Hematopoietic multipotent progenitor cell treated with erythropoietin and hydrocortisone succinate and interleukin-3 and kit ligand, for 6 days (in vitro differentiated cells): ENCODE results near the gene SRCIN1.

Experiments used
- DNase-seq: peaks from one replicate; pipeline ENCODE4 v3.0.0-alpha.2; 2015

The SRCIN1 gene

GRCh38 chr17:38577645-38578173 is 28.0 kb downstream of the SRCIN1 start:
- DNase-seq = no peak

DNA sequence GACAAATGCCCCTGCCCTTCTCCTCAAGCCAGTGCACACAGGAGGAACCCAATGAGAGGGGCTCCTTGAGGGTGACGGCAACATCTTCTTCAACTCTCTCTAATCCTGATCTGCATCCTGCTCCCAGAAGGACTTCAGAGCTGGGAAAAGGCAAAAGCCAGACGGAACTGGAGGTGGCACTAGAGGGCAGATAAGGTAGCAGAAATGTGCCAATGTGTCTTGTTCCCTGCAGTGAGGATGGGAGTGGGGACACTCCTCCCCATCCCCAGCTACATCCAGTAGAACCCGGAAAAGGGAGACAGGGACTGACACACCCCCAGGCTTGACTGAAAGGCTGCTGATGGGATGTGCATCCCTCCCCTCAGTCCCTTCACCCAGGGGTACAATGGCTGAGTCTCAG is 28.5 kb downstream of the SRCIN1 start:
- no peak for DNase-seq

- no peak for DNase-seq
Observed at GRCh38 chr17:38575781-38576180, 30.0 kb downstream of the SRCIN1 start.

- DNase-seq = no peak
Observed at GRCh38 chr17:38574712-38575111, 31.0 kb downstream of the SRCIN1 start.

DNA sequence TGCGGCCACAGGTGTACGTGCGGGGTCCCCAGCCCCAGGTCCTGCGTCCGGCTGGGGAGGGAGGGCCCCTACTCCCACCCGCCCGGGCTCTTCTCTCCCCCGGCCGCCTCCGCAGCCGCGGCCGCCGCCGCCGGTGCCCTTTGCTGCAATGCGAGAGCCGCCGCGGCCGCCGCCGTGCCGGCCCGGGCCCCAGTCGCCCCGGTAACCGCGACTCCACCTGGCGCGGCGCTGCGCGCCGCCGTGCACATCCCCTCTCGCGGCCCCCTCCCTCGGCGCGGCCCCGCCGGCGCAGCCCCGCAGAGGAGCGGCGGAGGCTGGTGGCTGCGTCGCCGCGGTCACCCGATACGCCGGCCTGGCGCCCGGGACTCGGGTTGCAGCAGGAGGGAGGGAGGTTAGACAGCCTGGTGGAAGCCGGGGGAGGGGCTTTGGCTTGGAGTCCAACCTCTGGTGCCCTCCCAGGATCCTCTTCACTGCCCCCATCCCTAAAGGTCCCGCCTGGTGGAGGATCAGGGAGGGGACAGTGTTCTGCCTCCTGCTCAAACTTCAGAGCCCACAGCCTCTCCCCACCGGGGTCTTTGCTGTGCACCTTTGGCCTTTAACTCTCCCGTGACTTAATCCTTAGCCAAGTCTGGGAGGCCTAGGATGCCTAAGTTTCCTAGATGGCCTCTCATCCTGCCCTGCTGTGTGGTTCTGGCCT is 32.9 kb downstream of the SRCIN1 start:
- no peak for DNase-seq

- no peak for DNase-seq
Observed at GRCh38 chr17:38571833-38572668, 33.7 kb downstream of the SRCIN1 start.

GRCh38 chr17:38569701-38570512 is 35.8 kb downstream of the SRCIN1 start:
- no peak for DNase-seq

- no peak for DNase-seq
Observed at GRCh38 chr17:38568845-38569510, 36.8 kb downstream of the SRCIN1 start.

GRCh38 chr17:38568274-38568673 is 37.5 kb downstream of the SRCIN1 start:
- no peak for DNase-seq

GRCh38 chr17:38567350-38567749 is 38.4 kb downstream of the SRCIN1 start:
- no peak for DNase-seq

DNA sequence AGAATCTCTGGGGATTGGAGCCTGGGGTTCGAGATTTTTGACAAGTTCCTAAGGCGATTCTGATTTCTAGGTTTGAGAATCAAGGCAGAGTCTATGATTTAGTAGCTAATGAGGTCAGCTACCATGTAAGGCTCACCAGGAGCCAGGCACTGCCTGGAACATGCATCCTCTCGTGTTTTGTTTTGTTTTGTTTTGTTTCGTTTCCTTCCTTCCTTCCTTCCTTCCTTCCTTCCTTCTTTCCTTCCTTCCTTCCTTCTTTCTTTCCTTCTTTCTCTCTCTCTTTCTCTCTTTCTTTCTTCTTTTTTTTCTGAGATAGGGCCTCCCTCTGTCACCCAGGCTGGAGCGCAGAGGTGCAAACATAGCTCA is 39.1 kb downstream of the SRCIN1 start:
- no peak for DNase-seq

DNA sequence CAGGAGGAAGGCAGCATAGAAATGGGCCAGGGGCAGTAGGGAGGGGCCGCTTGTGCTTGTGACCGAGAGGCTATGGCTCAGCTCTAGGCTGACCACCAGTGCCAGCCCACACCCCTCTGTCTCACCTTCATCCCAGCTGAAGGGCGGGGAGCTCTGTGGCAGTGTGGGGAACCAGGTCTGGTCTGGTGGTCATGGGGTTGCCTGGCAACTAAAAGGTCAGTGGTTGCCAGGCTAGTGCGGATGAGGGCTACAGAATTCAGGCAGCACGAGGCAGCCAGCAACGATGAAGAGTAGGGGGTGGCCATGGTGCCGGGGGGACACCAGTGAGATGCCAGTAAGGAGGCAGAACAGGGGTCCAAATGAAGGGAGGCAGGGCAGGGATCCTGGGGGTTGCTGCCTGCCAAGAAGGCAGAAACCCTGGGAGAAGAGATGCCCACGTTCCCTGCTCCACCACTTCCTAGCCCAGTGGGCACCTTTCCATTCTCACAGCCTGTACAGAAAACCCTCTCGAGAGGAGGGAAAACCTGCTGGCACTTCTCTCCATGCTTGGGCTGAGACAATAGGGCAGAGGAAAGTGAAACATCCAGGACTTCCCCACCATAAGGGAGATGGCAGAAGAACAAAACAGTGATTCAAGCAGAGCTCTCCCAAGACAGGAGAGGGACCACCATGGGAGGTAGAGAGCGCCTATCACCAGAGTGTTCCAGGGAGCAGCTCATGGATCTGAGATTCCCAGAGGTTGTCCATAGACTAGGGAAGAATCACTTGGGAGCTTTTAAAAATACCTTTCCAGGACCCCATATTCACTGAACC is 39.7 kb downstream of the SRCIN1 start:
- DNase-seq = no peak

GRCh38 chr17:38564869-38565268 is 40.9 kb downstream of the SRCIN1 start:
- no peak for DNase-seq

- DNase-seq = no peak
Observed at GRCh38 chr17:38564254-38564837, 41.4 kb downstream of the SRCIN1 start.

DNA sequence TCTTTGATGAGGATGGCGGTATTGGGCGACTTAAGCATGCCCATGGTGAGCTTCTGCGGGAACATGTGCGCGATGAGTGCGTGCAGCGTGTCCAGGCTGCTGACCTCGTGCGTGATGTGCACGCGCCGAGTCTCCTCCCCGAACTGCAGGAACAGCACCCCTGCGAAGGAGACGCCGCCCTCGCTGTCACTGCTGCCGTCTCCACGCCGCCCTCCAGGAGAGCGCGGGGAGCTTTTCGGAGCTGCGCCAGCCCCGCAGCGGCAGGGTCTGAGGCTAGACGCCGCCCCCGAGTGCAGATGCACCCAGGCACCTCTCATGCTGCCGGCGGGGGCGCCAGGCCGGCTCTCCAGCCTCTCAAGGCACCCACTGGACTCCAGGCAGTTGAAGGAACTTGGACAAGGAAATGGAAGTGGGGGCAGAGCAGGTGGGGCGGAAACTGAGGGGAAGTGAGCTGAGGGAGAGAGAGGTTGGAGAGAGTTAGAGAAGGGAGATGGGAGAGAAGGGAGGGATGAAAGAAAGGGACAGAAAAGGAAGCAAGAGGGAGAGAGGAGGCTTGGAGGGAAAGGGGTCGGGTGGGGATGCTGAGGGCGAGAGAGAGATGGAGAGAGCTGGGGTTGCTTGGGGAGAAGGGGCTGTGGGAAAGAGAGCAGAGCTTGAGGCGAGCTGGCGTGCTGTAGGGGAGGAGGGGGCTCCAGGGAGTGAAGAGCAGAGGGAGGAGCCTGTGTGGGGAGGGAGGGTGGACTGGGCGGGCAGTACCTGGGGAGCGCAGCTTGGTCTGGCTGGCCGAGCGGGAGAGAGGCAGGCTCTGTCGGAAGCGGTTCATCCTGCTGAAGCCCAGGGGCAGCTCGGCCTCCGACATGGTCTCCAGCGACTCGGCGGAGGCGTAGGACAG is 42.1 kb downstream of the SRCIN1 start:
- DNase-seq = no peak

DNA sequence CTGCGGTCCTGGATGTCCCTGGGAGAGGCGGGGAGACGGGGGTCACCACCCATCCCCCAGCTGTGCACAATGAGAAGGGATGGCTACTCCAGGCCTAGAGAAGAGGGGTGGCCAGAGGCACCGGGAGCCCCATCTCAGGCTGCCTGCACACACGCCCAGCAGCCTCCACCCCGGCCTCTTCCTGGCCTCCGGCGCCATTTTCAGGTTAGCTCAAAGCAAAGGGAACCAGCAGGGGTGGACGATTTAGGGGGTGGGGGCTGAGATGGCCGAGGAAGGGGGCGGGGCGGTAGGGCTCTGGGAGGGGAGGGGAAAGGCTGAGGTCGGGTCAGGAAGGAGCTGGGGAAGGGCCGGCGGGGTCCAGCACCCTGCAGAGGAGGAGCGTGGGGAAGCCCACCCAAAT is 42.8 kb downstream of the SRCIN1 start:
- no peak for DNase-seq

- no peak for DNase-seq
Observed at GRCh38 chr17:38562215-38562569, 43.6 kb downstream of the SRCIN1 start.

DNA sequence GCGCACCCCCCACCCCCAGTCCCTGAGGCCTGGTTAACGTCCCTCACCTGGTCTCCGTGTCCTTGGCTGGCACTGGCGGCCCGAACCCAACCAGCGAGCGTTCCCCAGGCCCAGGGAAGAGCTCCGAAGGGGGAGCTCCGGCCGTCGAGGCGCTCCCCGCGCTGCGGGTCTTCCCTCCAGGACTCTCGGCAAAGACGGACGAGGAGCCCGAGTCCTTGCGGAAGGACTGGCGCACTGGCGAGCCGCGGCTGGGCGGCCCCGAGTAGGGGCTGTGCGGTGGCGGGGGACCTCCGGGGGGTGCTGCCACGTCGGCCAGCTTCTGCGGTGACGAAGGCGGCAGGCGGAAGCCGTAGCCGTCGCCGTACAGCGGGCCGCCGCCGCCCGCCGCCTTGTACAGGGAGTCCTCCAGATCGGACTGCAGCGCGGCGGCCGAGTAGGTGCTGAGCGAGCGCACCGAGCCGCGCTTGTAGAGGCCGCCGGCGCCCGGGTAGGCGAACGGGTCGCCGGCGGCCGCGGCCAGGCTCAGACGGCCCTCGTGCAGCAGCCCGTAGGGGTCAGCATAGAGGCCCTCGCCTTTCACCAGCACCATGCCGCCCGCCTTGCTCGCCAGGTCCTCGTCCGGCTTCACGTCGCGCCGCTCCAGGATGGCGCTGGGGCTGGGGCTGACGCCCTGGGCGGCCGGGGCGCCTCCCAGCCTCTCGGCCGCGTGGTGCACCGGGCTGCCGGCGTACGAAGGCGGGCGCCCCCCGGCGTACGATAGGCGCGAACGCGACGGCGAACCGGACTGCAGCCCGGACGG is 44.1 kb downstream of the SRCIN1 start:
- DNase-seq = no peak

DNA sequence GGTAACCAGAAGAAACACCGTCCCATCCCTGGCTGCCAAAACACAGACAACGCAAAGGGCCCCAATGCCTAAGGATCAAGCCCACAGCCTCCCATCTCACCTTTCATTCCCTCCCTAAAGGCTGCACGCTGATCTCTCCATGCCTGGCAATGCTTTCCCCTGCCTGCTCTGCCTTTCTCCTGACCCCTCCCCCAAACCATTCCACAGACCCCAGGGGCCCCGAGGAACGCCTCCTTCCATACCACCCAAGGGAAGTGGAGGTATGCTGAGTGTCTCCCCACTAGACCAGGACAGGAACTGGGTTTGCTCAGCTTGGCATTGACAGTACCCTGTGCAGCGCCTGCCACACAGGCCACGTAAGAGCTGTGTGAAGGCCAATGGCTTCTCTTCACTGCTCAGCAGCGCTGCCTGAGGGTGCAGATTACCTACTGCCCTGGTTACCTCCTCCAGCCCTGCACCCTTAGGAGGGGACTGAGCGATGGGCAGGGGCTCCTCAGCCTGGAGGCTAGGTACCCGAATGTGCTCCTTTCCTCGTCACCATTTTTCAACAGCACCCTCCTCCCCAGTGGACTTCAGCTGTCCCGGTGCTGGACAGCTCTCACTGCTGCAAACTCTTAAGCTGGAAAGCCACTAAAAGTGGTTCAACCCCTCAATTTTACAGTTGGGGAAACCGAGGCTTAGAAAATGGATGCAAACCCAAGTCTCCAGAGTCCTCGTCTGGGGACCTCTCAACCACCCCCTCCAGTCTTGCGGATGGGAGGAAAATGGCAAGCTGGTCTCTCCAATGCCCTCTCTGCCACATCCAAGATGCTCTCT is 45.0 kb downstream of the SRCIN1 start:
- peak; percentile 49 for DNase-seq
